H1 (cell line): ENCODE data around the gene YIPF1.

Experiments
- CREB1 ChIP-seq: IDR thresholded peaks from 2 replicates; pipeline ENCODE4 v1.6.1; 2012; ENCODE audit warnings: inconsistent platforms
- CTCF ChIP-seq, 3 experiments: IDR thresholded peaks; 1 replicate in 2 of 3; 2 replicates in 1 of 3; pipeline versions ENCODE4 v1.5.1 to v1.6.1; 2011; ENCODE audit warnings: low read length in 3 of 3, mild to moderate bottlenecking in 3 of 3, inconsistent platforms in 2 of 3, low read depth in 1 of 3, moderate library complexity in 1 of 3; ENCODE audit not compliant: insufficient read depth in 1 of 3; ENCODE audit errors: control extremely low read depth in 1 of 3
- EZH2 ChIP-seq: fragments of 200-600 bp; sonication (generic); IDR thresholded peaks from 2 replicates; pipeline ENCODE4 v1.7.1; 2012; ENCODE audit warnings: low read depth, mild to moderate bottlenecking, moderate library complexity, low read length, inconsistent platforms; ENCODE audit not compliant: severe bottlenecking
- HDAC2 ChIP-seq, 2 experiments: fragments of 300-600 bp in 1 of 2; sonication (generic) in 1 of 2; IDR thresholded peaks; 2 replicates each; pipeline ENCODE4 v1.6.1; 2011 to 2012; ENCODE audit warnings: low read depth in 2 of 2, low read length in 2 of 2, mild to moderate bottlenecking in 2 of 2, moderate library complexity in 2 of 2, borderline replicate concordance in 1 of 2, inconsistent platforms in 1 of 2
- JUND ChIP-seq: IDR thresholded peaks from 2 replicates; pipeline ENCODE4 v1.6.1; 2011; ENCODE audit warnings: mild to moderate bottlenecking, improper control_type of control experiment, low read length
- POLR2A ChIP-seq, 2 experiments: IDR thresholded peaks; 1 replicate in 1 of 2; 2 replicates in 1 of 2; pipeline ENCODE4 v1.6.1; 2011; ENCODE audit warnings: low read depth in 2 of 2, low read length in 2 of 2, mild to moderate bottlenecking in 2 of 2; ENCODE audit errors: control extremely low read depth in 1 of 2
- POLR2AphosphoS5 ChIP-seq: IDR thresholded peaks from 2 replicates; pipeline ENCODE4 v1.6.1; 2011; ENCODE audit warnings: low read depth, low read length
- SIN3A ChIP-seq, 2 experiments: IDR thresholded peaks in 1 of 2; conservative IDR thresholded peaks in 1 of 2; 2 replicates each; pipeline ENCODE4 v1.6.1; 2011 to 2012; ENCODE audit warnings: low read length in 2 of 2, improper control_type of control experiment in 1 of 2, low read depth in 1 of 2, mild to moderate bottlenecking in 1 of 2
- SIX5 ChIP-seq: IDR thresholded peaks from 2 replicates; pipeline ENCODE4 v1.6.1; 2011; ENCODE audit warnings: mild to moderate bottlenecking, low read depth, low read length
- TCF12 ChIP-seq: IDR thresholded peaks from 2 replicates; pipeline ENCODE4 v1.6.1; 2011; ENCODE audit warnings: low read depth, mild to moderate bottlenecking, low read length

- TF ChIP-seq CTCF (IDR thresholded peaks at IDR 0.05; ENCODE audit: control extremely low read depth in 1 of 3, insufficient read depth in 1 of 3, low read depth in 1 of 3, low read length in 3 of 3) (no peak), EZH2 (no peak), POLR2A (IDR thresholded peaks at IDR 0.05; ENCODE audit: control extremely low read depth in 1 of 2, low read depth in 2 of 2, low read length in 2 of 2) (no peak), SIX5 (no peak), HDAC2 (IDR thresholded peaks at IDR 0.05; ENCODE audit: borderline replicate concordance in 1 of 2, low read depth in 2 of 2, low read length in 2 of 2) (no peak), TCF12 (no peak), SIN3A (conservative IDR thresholded peaks at IDR 0.05 in 1 of 2, IDR thresholded peaks at IDR 0.05 in 1 of 2; ENCODE audit: low read depth in 1 of 2, low read length in 2 of 2) (no peak), JUND (no peak), CREB1 (no peak), POLR2AphosphoS5 (no peak)
Observed at GRCh38 chr1:53905509-53905908, 15.9 kb upstream of the YIPF1 start.
